ENCODE measurements around the gene CCDC137.

DNA sequence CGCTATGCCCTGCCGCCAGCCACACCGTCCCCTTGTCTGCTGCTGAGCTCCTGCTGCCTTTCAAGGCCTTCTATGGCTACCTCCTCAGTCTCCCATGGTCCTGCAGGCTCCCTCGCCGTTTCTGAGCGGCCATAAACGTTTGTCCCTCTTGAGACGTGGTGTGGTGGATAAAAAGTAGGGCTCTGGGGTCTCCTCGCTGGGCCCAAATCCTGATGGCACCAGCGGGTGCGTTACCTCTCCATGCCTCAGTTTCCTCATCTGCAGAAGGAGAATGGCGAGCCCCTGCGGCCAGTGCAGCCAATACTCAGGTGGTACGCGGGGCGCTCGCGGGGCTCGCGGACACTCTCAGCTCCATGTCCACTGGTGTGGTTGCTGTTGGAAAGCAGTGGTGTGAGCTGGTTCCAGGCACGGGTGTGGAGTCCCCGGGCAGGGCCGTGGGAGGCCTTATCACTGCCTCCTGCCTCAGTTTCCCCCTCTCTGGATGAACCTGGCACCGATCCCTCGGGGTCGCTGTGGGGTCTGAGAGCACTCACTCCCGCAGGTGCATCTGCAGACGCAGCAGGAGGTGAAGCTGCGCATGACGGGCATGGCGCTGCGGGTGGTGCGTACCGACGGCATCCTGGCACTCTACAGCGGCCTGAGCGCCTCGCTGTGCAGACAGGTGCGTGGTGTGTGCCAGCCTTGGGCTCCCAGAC lies 48.0 kb downstream of the CCDC137 start:
- TF ChIP-seq, protein P1, sequence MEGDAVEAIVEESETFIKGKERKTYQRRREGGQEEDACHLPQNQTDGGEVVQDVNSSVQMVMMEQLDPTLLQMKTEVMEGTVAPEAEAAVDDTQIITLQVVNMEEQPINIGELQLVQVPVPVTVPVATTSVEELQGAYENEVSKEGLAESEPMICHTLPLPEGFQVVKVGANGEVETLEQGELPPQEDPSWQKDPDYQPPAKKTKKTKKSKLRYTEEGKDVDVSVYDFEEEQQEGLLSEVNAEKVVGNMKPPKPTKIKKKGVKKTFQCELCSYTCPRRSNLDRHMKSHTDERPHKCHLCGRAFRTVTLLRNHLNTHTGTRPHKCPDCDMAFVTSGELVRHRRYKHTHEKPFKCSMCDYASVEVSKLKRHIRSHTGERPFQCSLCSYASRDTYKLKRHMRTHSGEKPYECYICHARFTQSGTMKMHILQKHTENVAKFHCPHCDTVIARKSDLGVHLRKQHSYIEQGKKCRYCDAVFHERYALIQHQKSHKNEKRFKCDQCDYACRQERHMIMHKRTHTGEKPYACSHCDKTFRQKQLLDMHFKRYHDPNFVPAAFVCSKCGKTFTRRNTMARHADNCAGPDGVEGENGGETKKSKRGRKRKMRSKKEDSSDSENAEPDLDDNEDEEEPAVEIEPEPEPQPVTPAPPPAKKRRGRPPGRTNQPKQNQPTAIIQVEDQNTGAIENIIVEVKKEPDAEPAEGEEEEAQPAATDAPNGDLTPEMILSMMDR (IDR thresholded peaks at IDR 0.05), result no peak
- no peak for TF ChIP-seq POLR2A (IDR thresholded peaks at IDR 0.05)
- TF ChIP-seq EP300 (IDR thresholded peaks at IDR 0.05), result no peak
